Stimulated activated CD8-positive, alpha-beta memory T cell treated with anti-CD3 and anti-CD28 coated beads, Interleukin-4, amount 100 ng/mL, for 4 hours (primary cell): ENCODE measurements around the gene PTPRT.
"Not testable (repeated sequence)": the region's sequence is repeated elsewhere in the genome, so short reads cannot be mapped to it uniquely, and the experiment has no call there.

ENCODE experiments used
- DNase-seq, 2 donors: peaks; one replicate each; pipeline ENCODE4 v3.0.0-alpha.2; 2020; ENCODE audit warnings: low read depth in 2 of 2, low spot score in 1 of 2

PTPRT gene

GRCh38 chr20:42920776-42921175, 268.9 kb downstream of the PTPRT start:
- DNase-seq, result no peak

GRCh38 chr20:42919316-42919715, 270.4 kb downstream of the PTPRT start:
- DNase-seq, result no peak

GRCh38 chr20:42915081-42915480, 274.6 kb downstream of the PTPRT start:
- DNase-seq, result no peak

- no peak for DNase-seq
These were observed 275.4 kb downstream of the PTPRT start for GRCh38 chr20:42914302-42914701.

GRCh38 chr20:42910808-42911207, 278.9 kb downstream of the PTPRT start:
- not testable (repeated sequence) for DNase-seq

GRCh38 chr20:42907730-42908129, 282.0 kb downstream of the PTPRT start:
- no peak for DNase-seq

GRCh38 chr20:42906120-42906519, 283.6 kb downstream of the PTPRT start:
- no peak for DNase-seq

- DNase-seq, result no peak
These were observed 287.2 kb downstream of the PTPRT start for GRCh38 chr20:42902509-42902908.

GRCh38 chr20:42901689-42902440, 287.8 kb downstream of the PTPRT start:
- no peak for DNase-seq

GRCh38 chr20:42900764-42901163, 288.9 kb downstream of the PTPRT start:
- not testable (repeated sequence) for DNase-seq

GRCh38 chr20:42895020-42895419, 294.7 kb downstream of the PTPRT start:
- DNase-seq, result no peak

- DNase-seq, result no peak
These were observed 295.2 kb downstream of the PTPRT start for GRCh38 chr20:42894483-42894882.

- DNase-seq, result no peak
These were observed 300.2 kb downstream of the PTPRT start for GRCh38 chr20:42889517-42889916.

- no peak for DNase-seq
These were observed 302.4 kb downstream of the PTPRT start for GRCh38 chr20:42887281-42887680.

GRCh38 chr20:42886801-42887200, 302.9 kb downstream of the PTPRT start:
- no peak for DNase-seq

GRCh38 chr20:42886046-42886445, 303.7 kb downstream of the PTPRT start:
- DNase-seq, result no peak

GRCh38 chr20:42875581-42875980, 314.1 kb downstream of the PTPRT start:
- no peak for DNase-seq

GRCh38 chr20:42873259-42873658, 316.4 kb downstream of the PTPRT start:
- no peak for DNase-seq

- DNase-seq, result no peak
These were observed 325.6 kb downstream of the PTPRT start for GRCh38 chr20:42864116-42864515.

GRCh38 chr20:42862446-42862845, 327.3 kb downstream of the PTPRT start:
- DNase-seq, result no peak

- DNase-seq, result no peak
These were observed 332.3 kb downstream of the PTPRT start for GRCh38 chr20:42857446-42857845.

GRCh38 chr20:42855896-42856295, 333.8 kb downstream of the PTPRT start:
- DNase-seq, result no peak

- DNase-seq, result no peak
These were observed 337.0 kb downstream of the PTPRT start for GRCh38 chr20:42852691-42853090.
